Neuronal stem cell (in vitro differentiated cells): Measurements from ENCODE around the gene MLLT10.

Experiments used
- DNase-seq: peaks from one replicate; pipeline ENCODE4 v3.0.0-alpha.2; 2013; ENCODE audit warnings: low spot score
- H2AFZ ChIP-seq: one replicate; pipeline ENCODE4 v1.6.1; 2013; ENCODE audit warnings: mild to moderate bottlenecking, low read length, inconsistent platforms
- H2AK5ac ChIP-seq: 2 replicates; pipeline ENCODE4 v1.6.1; 2013; ENCODE audit warnings: low read depth, mild to moderate bottlenecking, inconsistent platforms, low read length, moderate library complexity, mixed read lengths
- H2BK120ac ChIP-seq: 2 replicates; pipeline ENCODE4 v1.6.1; 2013; ENCODE audit warnings: low read depth, mild to moderate bottlenecking, inconsistent platforms, low read length, moderate library complexity, mixed read lengths
- H2BK12ac ChIP-seq: one replicate; pipeline ENCODE4 v1.6.1; 2013; ENCODE audit warnings: low read length, inconsistent platforms
- H2BK15ac ChIP-seq: 2 replicates; pipeline ENCODE4 v1.6.1; 2013; ENCODE audit warnings: mild to moderate bottlenecking, low read length, inconsistent platforms, mixed read lengths
- H2BK5ac ChIP-seq: one replicate; pipeline ENCODE4 v1.6.1; 2013; ENCODE audit warnings: inconsistent platforms, mild to moderate bottlenecking, low read length, moderate library complexity
- H3K14ac ChIP-seq: one replicate; pipeline ENCODE4 v1.6.1; 2013; ENCODE audit warnings: low read length, inconsistent platforms
- H3K18ac ChIP-seq: 2 replicates; pipeline ENCODE4 v1.6.1; 2013; ENCODE audit warnings: low read length, inconsistent platforms
- H3K23ac ChIP-seq: 2 replicates; pipeline ENCODE4 v1.6.1; 2013; ENCODE audit warnings: low read depth, mild to moderate bottlenecking, mixed read lengths, low read length, inconsistent platforms; ENCODE audit not compliant: poor library complexity
- H3K27ac ChIP-seq: replicated peaks from 3 replicates; pipeline ENCODE4 v1.5.1; 2013; ENCODE audit warnings: low read length, inconsistent platforms
- H3K27me3 ChIP-seq, 3 experiments: 2 replicates each; pipeline ENCODE4 v1.6.1; 2013; ENCODE audit warnings: low read length in 3 of 3, mild to moderate bottlenecking in 2 of 3, inconsistent platforms in 1 of 3, low read depth in 1 of 3, mixed read lengths in 1 of 3, moderate library complexity in 1 of 3; ENCODE audit not compliant: control insufficient read depth in 3 of 3, insufficient read depth in 3 of 3
- H3K36me3 ChIP-seq, 2 donors: replicated peaks in 1 of 2; 2 replicates each; pipeline ENCODE4 v1.6.1; 2013; ENCODE audit warnings: low read length in 2 of 2; ENCODE audit not compliant: control insufficient read depth in 2 of 2, insufficient read depth in 2 of 2
- H3K4ac ChIP-seq: 2 replicates; pipeline ENCODE4 v1.6.1; 2013; ENCODE audit warnings: inconsistent platforms, mild to moderate bottlenecking, low read length, moderate library complexity
- H3K4me1 ChIP-seq, 2 donors: 1 replicate in 1 of 2; 2 replicates in 1 of 2; pipeline ENCODE4 v1.6.1; 2013; ENCODE audit warnings: low read length in 2 of 2, low read depth in 1 of 2; ENCODE audit not compliant: control insufficient read depth in 2 of 2, insufficient read depth in 1 of 2
- H3K4me2 ChIP-seq: one replicate; pipeline ENCODE4 v1.6.1; 2013; ENCODE audit warnings: mild to moderate bottlenecking, low read length, inconsistent platforms; ENCODE audit not compliant: insufficient read depth, poor library complexity, severe bottlenecking
- H3K4me3 ChIP-seq, 2 donors: 2 replicates each; pipeline ENCODE4 v1.5.1; 2013; ENCODE audit warnings: low read length in 2 of 2, mild to moderate bottlenecking in 2 of 2, inconsistent platforms in 1 of 2, moderate library complexity in 1 of 2
- H3K79me1 ChIP-seq: one replicate; pipeline ENCODE4 v1.6.1; 2013; ENCODE audit warnings: low read depth, mild to moderate bottlenecking, inconsistent platforms, low read length, moderate library complexity
- H3K9ac ChIP-seq: one replicate; pipeline ENCODE4 v1.6.1; 2013; ENCODE audit warnings: mild to moderate bottlenecking, low read depth, low read length, inconsistent platforms; ENCODE audit not compliant: poor library complexity
- H3K9me3 ChIP-seq, 2 donors: replicated peaks in 1 of 2; 2 replicates each; pipeline versions ENCODE3 to v1.6.1; 2013; ENCODE audit warnings: low read length in 2 of 2, mild to moderate bottlenecking in 2 of 2, inconsistent platforms in 1 of 2, low read depth in 1 of 2, mixed read lengths in 1 of 2, moderate library complexity in 1 of 2; ENCODE audit not compliant: control insufficient read depth in 2 of 2, insufficient read depth in 1 of 2
- H4K8ac ChIP-seq: one replicate; pipeline ENCODE4 v1.6.1; 2013; ENCODE audit warnings: low read depth, mild to moderate bottlenecking, inconsistent platforms, low read length, moderate library complexity
- H4K91ac ChIP-seq: one replicate; pipeline ENCODE4 v1.6.1; 2013; ENCODE audit warnings: low read length, low read depth, mild to moderate bottlenecking, inconsistent platforms; ENCODE audit not compliant: poor library complexity
- whole genome bisulfite sequencing, 2 donors: extraction: QIAGEN DNeasy Blood & Tissue Kit; methylation state at CpG; one replicate each; pipeline ENCODE4 v1.1.7; 2013; ENCODE audit warnings: missing lambda C conversion rate in 2 of 2, mixed read lengths in 1 of 2; ENCODE audit not compliant: insufficient read length in 2 of 2, insufficient replicate concordance in 1 of 2; ENCODE audit errors: extremely low coverage in 2 of 2; 5-methylcytosine and 5-hydroxymethylcytosine counted together

The MLLT10 gene

DNA sequence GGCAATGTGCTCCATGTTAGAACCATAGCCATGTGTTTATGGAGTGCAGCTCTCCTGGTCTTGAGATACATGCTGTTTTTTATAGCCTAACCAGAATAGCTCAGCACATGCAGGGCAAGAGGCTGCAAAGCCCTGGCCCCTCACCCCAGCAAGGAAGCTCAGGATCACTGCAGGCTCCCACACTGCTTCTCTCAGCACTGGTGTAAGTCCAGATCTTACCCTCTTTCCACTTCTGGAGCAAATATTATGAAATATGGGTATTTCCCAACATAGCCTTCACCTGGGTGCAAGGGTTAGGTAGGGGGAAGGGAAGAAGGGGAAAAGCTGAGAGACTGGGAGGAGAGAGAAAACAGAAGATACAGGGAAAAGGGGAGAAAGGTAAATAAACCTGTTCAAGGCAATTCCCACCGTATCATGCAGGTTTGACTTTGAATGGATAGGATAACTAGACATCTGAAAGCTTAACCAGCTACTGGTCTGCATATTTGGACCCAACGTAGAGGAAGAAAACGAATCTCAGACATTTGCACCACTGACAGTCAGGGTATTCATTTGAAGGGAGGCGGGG lies 28.2 kb upstream of the MLLT10 start:
- Histone ChIP-seq H3K4ac (no peak overlapping the region), H2BK120ac (no peak overlapping the region), H2BK5ac (no peak overlapping the region), H3K9me3 (no peaks in the 10 kb centered on the region), H3K18ac (no peak overlapping the region), H2AK5ac (no peak overlapping the region), H2AFZ (no peak overlapping the region), H3K27me3 (no peaks in the 10 kb centered on the region), H3K36me3 (no peaks in the 10 kb centered on the region), H3K4me3 (no peak overlapping the region), H4K91ac (no peak overlapping the region), H3K14ac (no peak overlapping the region), H3K27ac (peak overlapping the region; percentile 12), H2BK12ac (no peak overlapping the region), H4K8ac (no peak overlapping the region), H3K79me1 (no peaks in the 10 kb centered on the region), H3K23ac (no peak overlapping the region), H3K9ac (no peak overlapping the region), H3K4me2 (no peak overlapping the region), H3K4me1 (peaks cover 48 to 60% of the 10 kb centered on the region in 2 donors), H2BK15ac (no peak overlapping the region)
- no CpG with 5 or more reads among the region's 4 CpGs for WGBS, 2 donors
- no peak for DNase-seq

- Histone ChIP-seq H3K36me3 (peaks cover 0 to 5% of the 10 kb centered on the region in 2 donors), H3K27ac (peak overlapping the region; percentile 7), H3K4ac (no peak overlapping the region), H3K14ac (no peak overlapping the region), H4K8ac (no peak overlapping the region), H3K4me2 (no peak overlapping the region), H3K4me1 (peaks cover 42 to 54% of the 10 kb centered on the region in 2 donors), H3K79me1 (no peaks in the 10 kb centered on the region), H2AK5ac (no peak overlapping the region), H2BK120ac (no peak overlapping the region), H2BK12ac (no peak overlapping the region), H2BK5ac (no peak overlapping the region), H4K91ac (no peak overlapping the region), H3K9me3 (no peaks in the 10 kb centered on the region), H3K27me3 (no peaks in the 10 kb centered on the region), H3K23ac (no peak overlapping the region), H2AFZ (no peak overlapping the region), H3K4me3 (no peak overlapping the region), H3K18ac (peak overlapping the region; percentile 49), H2BK15ac (no peak overlapping the region), H3K9ac (no peak overlapping the region)
- DNase-seq: no peak
- no CpG with 5 or more reads among the region's 3 CpGs for WGBS, 2 donors
Measured at GRCh38 chr10:21506351-21506750, 27.7 kb upstream of the MLLT10 start.

DNA sequence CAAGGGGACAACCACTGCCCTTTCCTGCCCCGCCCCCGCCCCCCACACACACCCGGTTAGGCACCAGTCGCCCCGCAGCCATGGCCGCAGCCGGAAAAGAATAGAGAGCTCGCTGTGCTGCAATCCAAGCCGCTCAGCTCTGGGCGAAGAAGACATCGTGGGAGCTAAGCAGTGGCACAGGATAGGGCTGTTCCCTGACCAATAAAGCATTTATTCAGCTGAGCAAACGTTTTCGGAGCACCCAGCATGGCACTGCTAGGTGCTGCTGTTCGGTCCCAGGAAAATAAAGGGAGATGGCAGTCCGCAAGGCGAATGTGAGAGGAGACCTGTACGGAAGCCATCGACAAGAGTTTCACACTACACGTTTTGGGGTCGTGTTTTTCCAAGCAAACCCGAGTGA lies 26.9 kb upstream of the MLLT10 start:
- Histone ChIP-seq H3K4me1 (peaks cover 35 to 46% of the 10 kb centered on the region in 2 donors), H3K4me2 (peak overlapping the region; percentile 45), H4K91ac (no peak overlapping the region), H3K36me3 (peaks cover 0 to 13% of the 10 kb centered on the region in 2 donors), H2BK120ac (no peak overlapping the region), H2AFZ (no peak overlapping the region), H3K14ac (no peak overlapping the region), H3K4ac (no peak overlapping the region), H3K79me1 (no peaks in the 10 kb centered on the region), H3K18ac (peak overlapping the region; percentile 76), H3K27ac (peak overlapping the region; percentile 94), H2BK15ac (no peak overlapping the region), H3K9me3 (no peaks in the 10 kb centered on the region), H3K23ac (no peak overlapping the region), H4K8ac (no peak overlapping the region), H3K9ac (no peak overlapping the region), H3K4me3 (peak overlapping the region; percentile 58 to 86), H3K27me3 (no peaks in the 10 kb centered on the region), H2BK12ac (no peak overlapping the region), H2BK5ac (peak overlapping the region; percentile 1), H2AK5ac (no peak overlapping the region)
- no CpG with 5 or more reads among the region's 21 CpGs for WGBS, 2 donors
- DNase-seq: no peak

DNA sequence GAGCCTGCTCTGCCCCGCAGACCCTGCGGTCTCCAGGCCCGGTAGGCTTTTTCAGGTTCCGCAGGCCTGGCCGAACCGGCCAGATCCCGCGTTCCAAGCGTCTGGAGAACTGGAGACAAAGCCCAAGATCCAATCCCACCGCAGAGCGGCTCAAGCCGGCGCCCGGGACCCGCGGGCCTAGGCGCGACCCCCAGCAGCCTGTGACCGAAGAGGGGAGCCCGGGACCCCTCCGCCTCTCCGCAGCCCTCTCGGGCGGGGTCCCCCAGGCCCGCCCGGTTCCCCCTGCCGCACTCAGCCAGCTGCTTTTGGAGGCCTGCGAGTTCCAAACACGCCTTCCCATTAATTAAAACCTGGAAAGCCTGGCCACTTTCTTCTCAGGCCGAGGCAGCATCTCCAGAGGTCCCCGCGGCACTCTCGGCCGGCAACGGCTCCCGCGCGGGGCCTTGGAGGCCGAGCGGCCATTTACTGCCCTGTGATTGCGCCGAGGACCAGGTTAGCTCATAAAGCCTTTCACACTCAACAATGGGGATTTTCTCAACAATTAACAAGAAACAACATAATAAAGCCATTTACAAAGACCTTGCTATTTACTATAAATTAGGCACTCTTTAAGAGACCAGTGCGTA lies 25.2 kb upstream of the MLLT10 start:
- H3K4ac ChIP-seq: no peak overlapping the region
- no peak overlapping the region for H3K23ac ChIP-seq
- H3K4me3 ChIP-seq: peak overlapping the region; percentile 78 to 86
- H4K8ac ChIP-seq: no peak overlapping the region
- H2AK5ac ChIP-seq: peak overlapping the region; percentile 99
- H3K4me1 ChIP-seq: peaks cover 26 to 31% of the 10 kb centered on the region in 2 donors
- no peaks in the 10 kb centered on the region for H3K79me1 ChIP-seq
- H3K9me3 ChIP-seq: no peaks in the 10 kb centered on the region
- H2BK15ac ChIP-seq: no peak overlapping the region
- peak overlapping the region; percentile 55 for H3K9ac ChIP-seq
- H3K14ac ChIP-seq: no peak overlapping the region
- no peak overlapping the region for H2BK12ac ChIP-seq
- WGBS, 2 donors: no CpG with 5 or more reads among the region's 43 CpGs
- peak overlapping the region; percentile 78 for H3K4me2 ChIP-seq
- H2BK5ac ChIP-seq: peak overlapping the region; percentile 97
- H2AFZ ChIP-seq: no peak overlapping the region
- H3K27me3 ChIP-seq: no peaks in the 10 kb centered on the region
- H3K27ac ChIP-seq: peak overlapping the region; percentile 94
- H2BK120ac ChIP-seq: peak overlapping the region; percentile 56
- H3K18ac ChIP-seq: peak overlapping the region; percentile 94
- H3K36me3 ChIP-seq: peaks cover 2 to 29% of the 10 kb centered on the region in 2 donors
- DNase-seq: no peak
- no peak overlapping the region for H4K91ac ChIP-seq
